HEK293 (cell line): ENCODE data around the gene EFCAB12.
A peak's percentile ranks its signal among the peaks of the same experiment; 100 is the strongest.

Experiments used
- CTCF ChIA-PET: fragments of 350-600 bp; formaldehyde crosslinking; extraction: SDS; loops from one replicate; lab custom pipeline; 2021; ENCODE audit warnings: antibody characterized with exemption; lab: Yijun Ruan, JAX
- POLR2A ChIA-PET: fragments of 300-600 bp; formaldehyde crosslinking; extraction: SDS; loops from one replicate; lab custom pipeline; 2020; ENCODE audit warnings: antibody characterized with exemption, inconsistent platforms; lab: Yijun Ruan, JAX
- H3K27ac ChIP-seq: fragments of 200-500 bp; sonication (Bioruptor generic); 2 replicates; pipeline ENCODE4 v1.5.1; 2014; ENCODE audit warnings: low read depth, low read length, control low read depth, inconsistent platforms; ENCODE audit errors: extremely low read depth
- H3K36me3 ChIP-seq, 2 experiments: fragments of 200-500 bp in 1 of 2; sonication (Bioruptor generic) in 1 of 2; 1 replicate in 1 of 2; 2 replicates in 1 of 2; pipeline ENCODE4 v1.5.1; 2014 to 2017; ENCODE audit warnings: inconsistent platforms in 2 of 2, low read length in 2 of 2; ENCODE audit not compliant: control insufficient read depth in 2 of 2, insufficient read depth in 1 of 2
- H3K4me1 ChIP-seq: fragments of 200-500 bp; sonication (Bioruptor generic); 2 replicates; pipeline ENCODE4 v1.5.1; 2014; ENCODE audit warnings: mild to moderate bottlenecking, low read length, inconsistent platforms; ENCODE audit not compliant: control insufficient read depth, insufficient read depth
- H3K4me3 ChIP-seq: 2 replicates; pipeline ENCODE4 v1.5.1; 2011; ENCODE audit warnings: low read depth, mild to moderate bottlenecking, control low read depth, low read length, moderate library complexity
- H3K9me3 ChIP-seq: fragments of 200-500 bp; sonication (Bioruptor generic); 2 replicates; pipeline ENCODE4 v1.5.1; 2014; ENCODE audit warnings: low read depth, low read length, inconsistent platforms; ENCODE audit not compliant: control insufficient read depth, insufficient read depth
- ELK4 ChIP-seq: IDR thresholded peaks from 2 replicates; pipeline ENCODE4 v1.6.1; 2011; ENCODE audit warnings: mild to moderate bottlenecking, low read depth, low read length, borderline replicate concordance
- OSR2 ChIP-seq: fragments of 450-650 bp; formaldehyde crosslinking; IDR thresholded peaks from 2 replicates; pipeline ENCODE4 v1.5.1; 2016; ENCODE audit warnings: missing biosample characterization, missing genetic modification characterization
- RBAK ChIP-seq: fragments of 450-650 bp; formaldehyde crosslinking; IDR thresholded peaks from 2 replicates; pipeline ENCODE4 v1.5.1; 2016; ENCODE audit warnings: missing biosample characterization, missing genetic modification characterization
- ZBTB1 ChIP-seq: fragments of 450-650 bp; formaldehyde crosslinking; IDR thresholded peaks from 2 replicates; pipeline ENCODE4 v1.5.1; 2016; ENCODE audit warnings: missing biosample characterization, missing genetic modification characterization
- ZBTB10 ChIP-seq: fragments of 450-650 bp; formaldehyde crosslinking; IDR thresholded peaks from 2 replicates; pipeline ENCODE4 v1.5.1; 2016; ENCODE audit warnings: missing biosample characterization, missing genetic modification characterization
- ZNF132 ChIP-seq: fragments of 450-650 bp; formaldehyde crosslinking; IDR thresholded peaks from 2 replicates; pipeline ENCODE4 v1.5.1; 2017; ENCODE audit warnings: missing biosample characterization, missing genetic modification characterization, borderline replicate concordance
- ZNF26 ChIP-seq: fragments of 450-650 bp; formaldehyde crosslinking; IDR thresholded peaks from 2 replicates; pipeline ENCODE4 v1.5.1; 2016; ENCODE audit warnings: missing biosample characterization, missing genetic modification characterization
- ZNF274 ChIP-seq, 2 experiments: fragments of 200-500 bp in 1 of 2; fragments of 450-650 bp in 1 of 2; sonication (Bioruptor generic) in 1 of 2; formaldehyde crosslinking in 1 of 2; IDR thresholded peaks; 2 replicates each; pipeline versions ENCODE4 v1.5.1 to v1.6.1; 2014 to 2016; ENCODE audit warnings: borderline replicate concordance in 1 of 2, inconsistent platforms in 1 of 2, low read length in 1 of 2, missing biosample characterization in 1 of 2, missing genetic modification characterization in 1 of 2
- ZNF280D ChIP-seq: fragments of 450-650 bp; formaldehyde crosslinking; IDR thresholded peaks from 2 replicates; pipeline ENCODE4 v1.5.1; 2016; ENCODE audit warnings: missing biosample characterization, missing genetic modification characterization
- ZNF311 ChIP-seq: fragments of 450-650 bp; formaldehyde crosslinking; IDR thresholded peaks from 2 replicates; pipeline ENCODE4 v1.5.1; 2017; ENCODE audit warnings: missing biosample characterization, missing genetic modification characterization, borderline replicate concordance
- ZNF449 ChIP-seq: fragments of 450-650 bp; formaldehyde crosslinking; IDR thresholded peaks from 2 replicates; pipeline ENCODE4 v1.5.1; 2017; ENCODE audit warnings: missing biosample characterization, mild to moderate bottlenecking, missing genetic modification characterization, moderate library complexity
- ZNF513 ChIP-seq: fragments of 450-650 bp; IDR thresholded peaks from 2 replicates; pipeline ENCODE4 v1.5.1; 2018; ENCODE audit warnings: missing biosample characterization, missing genetic modification characterization
- ZNF548 ChIP-seq: fragments of 450-650 bp; formaldehyde crosslinking; IDR thresholded peaks from 2 replicates; pipeline ENCODE4 v1.5.1; 2016; ENCODE audit warnings: missing biosample characterization, missing genetic modification characterization
- ZNF585B ChIP-seq: fragments of 450-650 bp; formaldehyde crosslinking; IDR thresholded peaks from 2 replicates; pipeline ENCODE4 v1.5.1; 2016; ENCODE audit warnings: missing biosample characterization, missing genetic modification characterization
- ZNF596 ChIP-seq: fragments of 450-650 bp; IDR thresholded peaks from 2 replicates; pipeline ENCODE4 v1.5.0; 2018; ENCODE audit warnings: missing biosample characterization, mild to moderate bottlenecking, missing genetic modification characterization, moderate library complexity
- ZNF610 ChIP-seq: fragments of 450-650 bp; formaldehyde crosslinking; IDR thresholded peaks from 2 replicates; pipeline ENCODE4 v1.5.1; 2016; ENCODE audit warnings: missing biosample characterization, missing genetic modification characterization, borderline replicate concordance
- ZNF645 ChIP-seq: fragments of 450-650 bp; formaldehyde crosslinking; IDR thresholded peaks from 2 replicates; pipeline ENCODE4; 2016; ENCODE audit warnings: missing biosample characterization, missing genetic modification characterization
- ZNF768 ChIP-seq: fragments of 450-650 bp; formaldehyde crosslinking; IDR thresholded peaks from 2 replicates; pipeline ENCODE4 v1.5.1; 2018; ENCODE audit warnings: missing biosample characterization, mild to moderate bottlenecking, missing genetic modification characterization
- ZNF776 ChIP-seq: fragments of 450-650 bp; formaldehyde crosslinking; IDR thresholded peaks from 2 replicates; pipeline ENCODE4 v1.5.0; 2017; ENCODE audit warnings: missing biosample characterization, missing genetic modification characterization, borderline replicate concordance
- ZNF843 ChIP-seq: fragments of 450-650 bp; formaldehyde crosslinking; IDR thresholded peaks from 2 replicates; pipeline ENCODE4 v1.5.1; 2016; ENCODE audit warnings: missing biosample characterization, missing genetic modification characterization

Gene EFCAB12

GRCh38 chr3:129358772-129359371, 69.6 kb downstream of the EFCAB12 start:
- no peaks in the 10 kb centered on the region for H3K36me3 ChIP-seq
- POLR2A ChIA-PET = no interaction called here
- CTCF ChIA-PET = no interaction called here
- TF ChIP-seq ZNF610 (tag by site-specific recombination) (no peak), ZNF768 (peak; percentile 53; the same call in 1 of the 2 replicates)
- H3K4me1 ChIP-seq = no peaks in the 10 kb centered on the region
- no peaks in the 10 kb centered on the region for H3K9me3 ChIP-seq
- H3K4me3 ChIP-seq = no peak overlapping the region
- H3K27ac ChIP-seq = no peak overlapping the region

- POLR2A ChIA-PET = no interaction called here
- Histone ChIP-seq H3K4me3 (no peak overlapping the region), H3K27ac (no peak overlapping the region), H3K4me1 (no peaks in the 10 kb centered on the region), H3K36me3 (no peaks in the 10 kb centered on the region), H3K9me3 (no peaks in the 10 kb centered on the region)
- CTCF ChIA-PET = interaction anchor here (0.6 kb wide), 1 partner anchor 429 kb away, joined by 3 read pairs; no protein-coding TSS in a partner anchor
- TF ChIP-seq ZNF585B (tag by site-specific recombination) (no peak), ZNF26 (tag by site-specific recombination) (no peak), ZNF776 (tag by site-specific recombination) (no peak), OSR2 (no peak), ZNF274 (IDR thresholded peaks at IDR 0.05; ENCODE audit: low read length) (no peak), ZNF274 (tag by site-specific recombination; IDR thresholded peaks at IDR 0.05; ENCODE audit: borderline replicate concordance) (no peak), ZNF132 (tag by site-specific recombination) (no peak), ZNF311 (tag by site-specific recombination) (no peak), ZNF449 (tag by site-specific recombination) (no peak), ZNF843 (no peak), ZNF596 (tag by site-specific recombination) (no peak), RBAK (tag by site-specific recombination) (no peak), ELK4 (no peak), ZNF513 (no peak), ZBTB10 (no peak), ZNF280D (tag by site-specific recombination) (no peak), ZBTB1 (no peak), ZNF548 (tag by site-specific recombination) (no peak), ZNF645 (no peak)
These were observed 70.2 kb downstream of the EFCAB12 start for GRCh38 chr3:129358177-129358771.
